T-helper 17 cell (primary cell): ENCODE measurements around the gene KLRC3. TPM values are rescaled to one million over a fixed set of nuclear protein-coding genes. Genes with fewer than 3 reads are reported as not detected.
"Not testable (repeated sequence)": the region's sequence is repeated elsewhere in the genome, so short reads cannot be mapped to it uniquely, and the experiment has no call there.

Experiments
- ATAC-seq: fragments of 150-1000 bp; cut with Tn5 transposase; 2 replicates; pipeline ENCODE4 v1.10.0; 2021; ENCODE audit warnings: mild to moderate bottlenecking, moderate library complexity
- DNase-seq, 3 donors: peaks; one replicate each; pipeline versions ENCODE4 v3.0.0 to v3.0.0-alpha.2; 2020 to 2021
- H3K9me3 ChIP-seq: one replicate; pipeline ENCODE4 v1.7.0; 2013; ENCODE audit warnings: low read length, mild to moderate bottlenecking; ENCODE audit not compliant: control insufficient read depth, poor library complexity, severe bottlenecking
- H3K27ac Mint-ChIP-seq: one replicate; pipeline ENCODE4 v1.8.0; 2022; ENCODE audit warnings: mild to moderate bottlenecking, moderate library complexity, mixed read lengths
- H3K27me3 Mint-ChIP-seq: one replicate; pipeline ENCODE4 v1.8.0; 2022; ENCODE audit warnings: mixed read lengths
- H3K36me3 Mint-ChIP-seq: one replicate; pipeline ENCODE4 v1.8.0; 2022; ENCODE audit warnings: low read depth, mixed read lengths
- H3K4me1 Mint-ChIP-seq: one replicate; pipeline ENCODE4 v1.8.0; 2022; ENCODE audit warnings: mild to moderate bottlenecking, mixed read lengths
- H3K4me3 Mint-ChIP-seq: one replicate; pipeline ENCODE4 v1.8.0; 2022; ENCODE audit warnings: mild to moderate bottlenecking, moderate library complexity, mixed read lengths
- total RNA-seq, 4 donors: library from RNA in 2 of 4; stranded (reverse) in 2 of 4; gene quantifications; one replicate each; pipeline ENCODE4 v1.2.3 and lab custom pipeline; 2022 to 2026

KLRC3 gene
- total RNA-seq, 2 donors from 2014 or later = not detected

DNA sequence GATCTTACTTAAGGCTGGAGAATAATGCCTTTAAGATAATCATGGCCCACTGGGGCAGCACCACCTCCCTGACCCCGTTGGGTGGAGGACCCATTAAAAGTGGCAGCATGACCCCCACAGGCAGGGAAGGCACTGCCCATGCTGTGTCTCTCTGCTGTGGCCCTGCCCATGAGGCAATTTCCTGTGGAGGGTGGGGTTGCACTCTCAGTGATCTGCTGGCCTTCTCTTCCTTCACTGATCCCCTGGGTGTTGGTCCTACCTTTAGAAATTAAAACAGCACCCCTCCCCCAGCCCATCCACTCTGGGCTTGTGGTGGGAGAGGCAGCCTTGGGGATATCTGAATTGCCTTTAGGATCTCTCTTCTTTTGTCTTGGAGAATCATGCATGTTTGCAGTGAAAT, 47.8 kb downstream of the KLRC3 start:
- Mint-ChIP-seq H3K4me1 (peaks cover 8% of the 10 kb centered on the region), H3K27me3 (peaks cover 26% of the 10 kb centered on the region), H3K4me3 (no peak overlapping the region), H3K27ac (no peak overlapping the region), H3K36me3 (peaks cover 7% of the 10 kb centered on the region)
- no peaks in the 10 kb centered on the region for H3K9me3 ChIP-seq
- no peak for ATAC-seq
- DNase-seq = no peak

DNA sequence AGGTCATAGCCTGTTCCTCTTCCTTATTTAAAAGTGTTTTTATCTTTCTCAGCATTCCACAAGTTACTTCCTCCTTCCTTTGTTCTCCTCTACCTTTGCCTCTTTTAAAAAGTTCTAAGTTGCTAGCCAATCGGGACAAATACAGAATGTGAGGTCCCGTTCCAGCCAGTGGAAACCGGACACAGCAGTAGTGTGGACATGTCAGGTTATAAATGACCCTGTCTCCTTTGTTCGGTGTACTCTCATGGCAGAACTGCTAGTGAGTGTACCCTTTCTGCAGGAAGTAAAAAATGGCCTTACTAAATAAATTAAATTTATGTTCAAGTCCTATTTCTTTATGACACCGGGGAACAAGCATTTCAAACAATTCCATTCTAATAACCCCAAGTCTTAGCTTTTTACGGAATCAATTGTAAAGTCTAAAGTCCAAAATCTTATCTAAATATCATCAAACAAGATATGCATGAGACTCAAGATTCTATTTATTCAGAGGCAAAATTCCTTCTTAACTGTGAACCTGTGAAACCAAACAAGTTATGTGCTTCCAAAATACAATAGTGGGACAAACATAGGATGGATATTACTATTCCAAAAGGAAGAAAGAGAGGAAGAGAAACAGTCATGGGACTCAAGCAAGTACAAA, 48.4 kb downstream of the KLRC3 start:
- H3K36me3 Mint-ChIP-seq, H3K4me3 Mint-ChIP-seq, H3K4me1 Mint-ChIP-seq, H3K27ac Mint-ChIP-seq, ATAC-seq, H3K9me3 ChIP-seq, DNase-seq: not testable (repeated sequence)
- peaks cover 26% of the 10 kb centered on the region for H3K27me3 Mint-ChIP-seq

DNA sequence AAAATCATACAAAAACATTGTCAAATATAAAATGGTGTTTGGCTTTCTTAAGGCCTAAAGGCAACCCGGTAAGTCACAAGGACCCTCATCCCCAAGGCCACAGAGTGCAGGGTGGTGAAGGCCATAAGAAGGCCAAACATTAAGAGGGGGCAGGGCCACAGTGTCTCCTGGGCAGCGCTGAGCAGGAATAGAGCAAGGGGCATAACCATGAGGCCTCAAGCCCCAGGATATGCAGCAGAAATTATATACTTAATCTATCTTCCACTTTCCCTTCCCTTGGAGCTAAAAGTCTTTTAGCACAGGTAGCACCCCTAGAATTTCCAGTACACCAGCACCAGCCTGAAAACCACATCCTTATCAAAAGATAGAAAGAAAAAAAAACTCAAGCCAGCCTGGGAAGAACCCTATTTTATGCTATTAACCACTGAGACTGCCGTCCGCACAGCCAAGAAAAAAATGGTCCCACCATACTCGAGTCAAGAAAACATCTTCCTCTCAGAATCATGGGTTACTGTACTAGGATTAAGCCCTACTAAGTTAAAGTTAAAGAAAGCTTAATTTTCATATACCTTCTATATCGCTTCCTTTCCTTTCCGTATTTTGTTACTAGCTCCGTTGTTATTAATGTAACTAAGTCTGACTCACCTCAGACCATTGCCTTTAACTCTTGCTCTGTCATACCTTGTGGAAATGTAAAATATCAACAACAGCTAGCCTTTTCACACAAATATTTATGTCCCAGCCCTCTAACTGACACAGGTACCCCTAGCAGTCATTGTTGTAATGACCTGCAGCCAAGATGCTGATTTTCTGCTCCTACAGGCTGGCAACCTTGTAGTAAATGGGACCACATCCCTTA, 50.6 kb downstream of the KLRC3 start:
- H3K4me3 Mint-ChIP-seq = no peak overlapping the region
- H3K36me3 Mint-ChIP-seq = peaks cover 7% of the 10 kb centered on the region
- peaks cover 8% of the 10 kb centered on the region for H3K4me1 Mint-ChIP-seq
- DNase-seq = no peak
- ATAC-seq = no peak
- no peak overlapping the region for H3K27ac Mint-ChIP-seq
- H3K9me3 ChIP-seq = no peaks in the 10 kb centered on the region
- H3K27me3 Mint-ChIP-seq = peaks cover 26% of the 10 kb centered on the region

DNA sequence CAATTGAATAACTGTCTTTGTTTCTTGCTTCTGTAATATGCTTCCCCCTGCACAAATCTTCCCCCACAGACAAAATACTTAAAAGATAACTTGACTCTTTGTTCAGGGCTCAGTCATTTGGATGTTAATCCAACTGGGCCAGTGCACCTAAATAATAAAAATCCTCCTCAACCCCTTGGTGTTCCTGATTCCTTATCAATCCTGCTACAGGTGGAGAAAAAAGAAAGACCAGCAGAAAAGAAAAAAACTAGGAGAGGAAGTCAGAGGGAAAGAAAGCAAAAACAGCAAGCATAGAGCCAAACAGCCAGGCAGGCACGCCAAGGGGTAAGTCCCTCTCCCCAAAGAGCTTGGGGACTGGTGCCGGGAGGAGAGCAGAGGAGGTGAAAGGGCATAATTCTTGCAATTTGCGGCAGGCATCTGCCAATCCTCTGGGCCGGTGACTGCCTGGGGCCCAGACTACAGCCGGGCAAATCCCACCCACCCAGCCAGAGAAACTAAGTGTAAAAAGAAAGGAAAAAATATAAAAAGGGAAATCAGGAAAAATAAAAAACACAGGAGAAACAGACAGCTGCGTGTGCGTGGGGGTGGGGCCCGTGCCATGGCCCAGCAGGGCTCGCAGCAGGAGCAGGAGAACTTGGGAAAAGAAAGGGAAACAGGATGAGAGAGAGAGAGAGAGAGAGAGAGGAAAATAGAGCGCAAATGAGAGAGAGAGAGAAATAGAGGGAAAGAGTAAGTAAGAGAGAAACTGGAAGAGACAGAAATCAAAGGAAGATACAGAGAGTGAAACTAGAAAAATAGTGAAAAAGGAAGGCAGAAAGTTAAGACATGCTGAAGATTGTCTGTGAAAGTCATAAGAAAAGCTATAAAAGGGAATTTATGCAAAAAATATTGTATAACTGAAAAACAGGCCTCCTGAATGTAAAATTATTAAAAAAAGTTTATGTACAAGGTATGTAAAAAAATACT, 51.9 kb downstream of the KLRC3 start:
- DNase-seq = no peak
- no peak for ATAC-seq
- H3K36me3 Mint-ChIP-seq = peaks cover 7% of the 10 kb centered on the region
- H3K4me3 Mint-ChIP-seq = no peak overlapping the region
- H3K9me3 ChIP-seq = no peaks in the 10 kb centered on the region
- H3K4me1 Mint-ChIP-seq = peaks cover 8% of the 10 kb centered on the region
- peaks cover 20% of the 10 kb centered on the region for H3K27me3 Mint-ChIP-seq
- H3K27ac Mint-ChIP-seq = peak overlapping the region; percentile 35

DNA sequence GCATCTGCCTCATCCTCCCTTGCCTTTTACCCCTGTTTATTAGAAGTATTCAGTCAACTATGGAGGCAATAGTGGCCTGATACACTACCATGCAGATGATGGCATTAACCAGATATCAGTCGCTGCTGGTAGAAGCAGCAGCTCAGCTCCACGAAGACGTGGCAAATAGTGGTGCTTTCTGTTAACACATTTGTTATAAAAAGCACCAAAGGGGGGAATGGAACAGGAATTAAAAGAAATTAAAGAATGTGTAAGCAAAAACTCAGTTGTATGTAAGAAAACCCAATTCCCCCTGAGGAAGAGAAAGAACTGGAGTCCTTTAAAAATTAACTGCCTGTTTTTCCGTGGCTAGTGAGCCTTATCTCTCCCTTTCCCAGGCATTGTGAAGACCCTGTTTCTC, 52.7 kb downstream of the KLRC3 start:
- H3K4me3 Mint-ChIP-seq, H3K27ac Mint-ChIP-seq, H3K36me3 Mint-ChIP-seq, H3K4me1 Mint-ChIP-seq, ATAC-seq, DNase-seq, H3K9me3 ChIP-seq: not testable (repeated sequence)
- peaks cover 17% of the 10 kb centered on the region for H3K27me3 Mint-ChIP-seq

DNA sequence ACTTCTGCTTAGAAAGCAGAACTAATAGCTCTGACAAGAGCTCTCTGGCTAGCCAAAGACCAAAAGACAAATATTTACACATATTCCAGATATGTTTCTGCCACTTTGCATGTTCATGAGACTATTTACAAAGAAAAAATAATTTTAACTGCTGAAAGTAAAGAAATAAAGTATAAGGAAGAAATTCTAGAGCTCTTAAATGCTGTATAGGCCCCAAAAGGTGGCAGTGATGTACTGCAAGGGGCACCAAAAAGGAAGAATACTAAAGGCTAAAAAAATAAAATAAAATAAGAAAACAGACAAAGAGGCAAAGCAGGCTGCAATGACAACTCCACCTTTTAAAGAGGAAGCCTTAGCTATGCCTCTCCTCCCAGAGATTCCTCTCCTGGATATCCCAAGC, 53.5 kb downstream of the KLRC3 start:
- no peak overlapping the region for H3K4me3 Mint-ChIP-seq
- peaks cover 9% of the 10 kb centered on the region for H3K27me3 Mint-ChIP-seq
- no peaks in the 10 kb centered on the region for H3K9me3 ChIP-seq
- no peak overlapping the region for H3K27ac Mint-ChIP-seq
- no peak for ATAC-seq
- peaks cover 3% of the 10 kb centered on the region for H3K36me3 Mint-ChIP-seq
- no peaks in the 10 kb centered on the region for H3K4me1 Mint-ChIP-seq
- DNase-seq = no peak

DNA sequence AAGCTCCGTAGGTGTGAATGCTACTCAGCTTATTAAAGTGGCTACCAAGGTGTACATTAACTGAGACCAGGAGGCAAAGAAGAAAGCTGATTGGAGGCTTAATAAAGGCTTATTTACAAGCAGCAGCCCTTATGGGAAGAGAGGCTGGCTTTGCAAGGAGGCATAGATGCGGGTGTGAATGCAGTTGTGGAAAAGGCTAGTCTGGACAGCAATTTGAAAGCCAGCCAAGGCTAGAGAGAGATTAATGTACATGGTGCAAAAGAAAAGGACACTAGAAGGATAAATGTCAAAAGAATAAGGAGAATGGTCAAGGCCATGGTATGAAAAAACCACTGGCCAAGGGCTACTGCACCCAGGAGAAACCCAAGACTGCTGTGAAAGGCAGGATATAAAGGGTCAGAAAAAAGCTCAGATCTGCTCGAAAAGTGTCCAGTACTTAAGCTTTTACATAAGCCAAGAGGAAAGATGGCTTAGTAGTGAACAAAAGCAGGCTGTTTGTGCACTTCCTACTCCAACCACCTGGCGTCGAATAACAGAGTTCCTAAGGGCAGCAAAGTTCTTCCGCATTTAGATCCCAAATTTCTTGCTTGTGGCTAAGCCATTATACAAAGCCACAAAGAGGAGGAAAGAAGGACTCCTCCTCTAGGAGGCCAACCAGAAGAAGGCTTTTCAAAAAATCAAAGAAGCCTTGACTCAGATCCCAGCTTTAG, 54.5 kb downstream of the KLRC3 start:
- Mint-ChIP-seq H3K27ac (no peak overlapping the region), H3K4me3 (no peak overlapping the region), H3K27me3 (peaks cover 4% of the 10 kb centered on the region), H3K4me1 (no peaks in the 10 kb centered on the region), H3K36me3 (peaks cover 3% of the 10 kb centered on the region)
- no peaks in the 10 kb centered on the region for H3K9me3 ChIP-seq
- ATAC-seq (no peak), DNase-seq (no peak)

DNA sequence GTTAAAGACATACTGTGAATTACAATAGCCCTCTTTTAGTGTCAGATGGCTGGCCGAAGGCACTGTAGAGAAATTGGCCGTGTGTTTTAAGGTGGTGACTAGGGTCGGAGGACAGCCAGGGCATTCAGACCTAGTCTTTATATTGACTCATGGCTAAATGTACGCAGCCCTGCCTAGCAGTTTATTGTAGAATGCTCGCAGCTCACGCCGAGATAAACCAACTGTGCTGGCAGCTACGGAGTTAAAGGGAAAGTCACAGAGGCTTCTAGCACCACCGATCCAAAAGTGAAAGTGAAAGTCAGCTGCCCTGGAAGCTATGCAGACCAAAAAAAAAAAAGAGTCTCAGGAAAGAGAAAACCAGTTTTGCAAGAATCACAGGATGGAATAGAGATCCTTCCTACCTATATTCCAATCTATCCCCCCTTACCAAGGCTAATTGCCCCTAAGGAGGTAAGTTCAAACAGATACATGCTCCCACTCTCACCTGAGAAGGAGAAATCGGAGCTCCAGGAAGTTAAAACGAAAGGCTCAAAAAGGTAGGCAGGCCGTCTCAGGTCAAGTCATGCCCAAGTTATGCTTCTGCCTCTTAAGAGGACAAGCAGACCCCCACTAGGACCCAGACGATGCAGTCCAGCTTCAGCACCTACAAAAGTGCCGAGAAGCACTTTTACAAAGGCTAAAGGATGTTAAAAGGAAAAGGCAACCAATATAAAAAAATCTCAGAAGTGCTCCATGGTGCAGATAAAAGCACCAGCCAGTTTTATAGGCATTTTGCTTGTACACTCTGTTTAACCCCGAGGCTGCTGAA, 55.4 kb downstream of the KLRC3 start:
- H3K27ac Mint-ChIP-seq = no peak overlapping the region
- ATAC-seq = peak; percentile 86
- H3K9me3 ChIP-seq = no peaks in the 10 kb centered on the region
- H3K4me3 Mint-ChIP-seq = no peak overlapping the region
- no peaks in the 10 kb centered on the region for H3K27me3 Mint-ChIP-seq
- DNase-seq = peak in 2 of 3 donors; percentile 18 to 39
- peaks cover 3% of the 10 kb centered on the region for H3K36me3 Mint-ChIP-seq
- H3K4me1 Mint-ChIP-seq = no peaks in the 10 kb centered on the region

DNA sequence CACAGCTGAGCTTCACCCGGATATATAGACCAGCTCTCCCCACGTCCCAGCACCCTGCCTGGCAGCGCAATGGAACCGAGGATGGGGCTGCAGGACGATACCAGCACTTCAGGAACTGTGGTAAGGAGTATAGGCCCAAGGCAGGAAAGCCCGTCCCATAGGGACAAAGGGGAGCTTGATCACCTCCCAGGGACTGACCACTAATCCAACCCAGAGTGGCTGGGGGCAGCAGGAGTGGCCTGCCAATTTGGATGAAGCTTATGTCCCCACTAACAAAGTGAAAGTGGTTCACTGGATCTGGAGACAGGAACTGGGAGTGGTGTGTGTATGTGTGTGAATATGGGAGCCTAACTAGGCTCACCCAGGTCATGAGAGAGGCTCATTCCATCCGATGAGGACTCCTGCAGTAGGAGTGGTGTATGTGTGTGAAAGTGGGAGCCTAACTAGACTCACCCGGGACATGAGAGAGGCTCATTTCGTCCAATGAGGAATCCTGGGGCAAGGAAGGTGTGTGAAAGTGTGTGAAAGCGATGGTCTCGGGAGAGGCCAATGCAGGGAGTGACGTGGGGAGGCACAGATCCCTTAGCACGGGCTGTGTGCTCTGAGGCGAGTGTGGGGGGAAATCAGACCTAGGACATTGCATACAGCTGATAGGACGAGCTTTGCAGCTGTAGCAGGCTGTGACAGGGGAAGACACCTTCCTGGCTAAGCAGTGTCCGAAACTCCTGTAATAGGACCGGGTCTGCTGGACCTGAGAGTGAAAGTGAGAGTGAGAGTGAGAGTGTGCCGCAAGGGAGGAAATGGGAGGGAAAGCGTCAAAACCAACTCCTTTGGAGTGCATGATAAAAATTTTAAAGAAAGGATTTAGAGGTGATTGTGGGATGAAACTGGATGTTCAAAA, 56.2 kb downstream of the KLRC3 start:
- H3K4me1 Mint-ChIP-seq = no peaks in the 10 kb centered on the region
- peaks cover under 1% of the 10 kb centered on the region for H3K27me3 Mint-ChIP-seq
- DNase-seq (no peak), ATAC-seq (peak; percentile 61)
- peaks cover 3% of the 10 kb centered on the region for H3K36me3 Mint-ChIP-seq
- no peak overlapping the region for H3K4me3 Mint-ChIP-seq
- no peaks in the 10 kb centered on the region for H3K9me3 ChIP-seq
- no peak overlapping the region for H3K27ac Mint-ChIP-seq

DNA sequence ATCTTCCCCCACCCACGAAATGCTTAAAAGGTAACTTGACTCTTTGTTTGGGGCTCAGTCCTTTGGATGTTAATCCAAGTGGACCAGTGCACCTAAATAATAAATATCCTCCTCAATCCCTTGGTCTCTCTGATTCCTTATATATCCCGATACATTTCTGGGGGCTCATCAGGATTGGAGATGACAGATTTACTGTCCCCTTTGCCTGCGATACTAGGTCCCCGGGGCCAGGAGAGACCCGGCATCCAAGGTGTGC, 56.8 kb downstream of the KLRC3 start:
- H3K36me3 Mint-ChIP-seq = peaks cover under 1% of the 10 kb centered on the region
- no peak overlapping the region for H3K4me3 Mint-ChIP-seq
- peaks cover 7% of the 10 kb centered on the region for H3K27me3 Mint-ChIP-seq
- no peaks in the 10 kb centered on the region for H3K9me3 ChIP-seq
- ATAC-seq (no peak), DNase-seq (no peak)
- no peaks in the 10 kb centered on the region for H3K4me1 Mint-ChIP-seq
- H3K27ac Mint-ChIP-seq = no peak overlapping the region

DNA sequence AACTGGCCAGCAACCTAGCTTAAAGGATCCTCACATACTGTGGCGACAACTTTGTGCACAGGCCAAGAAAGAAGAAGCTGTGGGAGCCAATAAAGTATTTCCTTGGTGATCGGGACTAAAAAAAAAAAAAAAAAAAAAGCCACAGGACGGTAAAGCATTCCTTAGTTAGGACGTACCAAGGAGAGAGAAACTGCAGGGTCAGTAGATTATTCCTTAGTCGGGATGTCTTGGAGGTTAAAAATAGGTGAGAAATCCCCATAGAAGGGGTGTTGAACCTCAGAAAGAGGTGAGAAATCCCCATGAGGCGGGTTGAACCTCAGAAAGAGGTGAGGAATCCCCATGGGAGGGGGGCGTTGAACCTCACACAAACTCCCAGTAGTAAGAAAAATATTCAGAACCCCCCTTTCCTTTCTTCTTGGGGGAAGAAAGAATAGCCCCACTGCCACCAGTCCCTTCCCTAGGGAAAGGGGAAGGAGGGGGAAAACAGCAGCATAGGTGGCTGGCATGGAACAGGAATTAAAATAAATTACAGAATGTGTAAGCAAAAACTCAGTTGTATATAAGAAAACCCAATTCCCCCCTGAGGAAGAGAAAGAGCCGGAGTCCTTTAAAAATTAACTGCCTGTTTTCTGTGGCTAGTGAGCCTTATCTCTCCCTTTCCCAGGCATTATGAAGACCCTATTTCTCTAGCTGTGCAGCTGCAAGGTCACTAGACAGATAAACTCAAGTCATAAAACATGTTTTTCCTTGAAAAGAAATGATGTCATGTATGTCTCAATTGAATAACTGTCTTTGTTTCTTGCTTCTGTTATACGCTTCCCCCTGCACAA, 57.4 kb downstream of the KLRC3 start:
- Mint-ChIP-seq H3K4me3 (no peak overlapping the region), H3K27ac (peak overlapping the region; percentile 57), H3K4me1 (no peaks in the 10 kb centered on the region), H3K36me3 (no peaks in the 10 kb centered on the region), H3K27me3 (peaks cover 8% of the 10 kb centered on the region)
- ATAC-seq (no peak), DNase-seq (no peak)
- no peaks in the 10 kb centered on the region for H3K9me3 ChIP-seq
